Raji (cell line): ENCODE data around the gene MINDY1.
A peak's percentile ranks its signal among the peaks of the same experiment; 100 is the strongest.

ENCODE experiments used
- POLR2A ChIP-seq: IDR thresholded peaks from 2 replicates; pipeline ENCODE4 v1.6.1; 2011; ENCODE audit warnings: low read depth, low read length, control low read depth; ENCODE audit not compliant: insufficient read depth

MINDY1 gene

GRCh38 chr1:150979092-150980056, 27.3 kb downstream of the MINDY1 start:
- TF ChIP-seq POLR2A, result peak; percentile 41; the same call in 1 of the 2 replicates

GRCh38 chr1:150976879-150977694, 29.6 kb downstream of the MINDY1 start:
- TF ChIP-seq POLR2A, result peak; percentile 87

GRCh38 chr1:150976401-150976821, 30.3 kb downstream of the MINDY1 start:
- no peak for TF ChIP-seq POLR2A

GRCh38 chr1:150974580-150975478, 31.9 kb downstream of the MINDY1 start, which contains the start of gene CERS2:
TSS of gene CERS2 (minus strand) at chr1:150974835. CDS start at chr1:150969090, 5,745 bp downstream.
- peak; percentile 44 for TF ChIP-seq POLR2A

GRCh38 chr1:150973836-150974579, 32.7 kb downstream of the MINDY1 start:
- TF ChIP-seq POLR2A, result peak; percentile 49

- no peak for TF ChIP-seq POLR2A
Observed at GRCh38 chr1:150973258-150973835, 33.4 kb downstream of the MINDY1 start.

- no peak for TF ChIP-seq POLR2A
Observed at GRCh38 chr1:150972417-150972940, 34.2 kb downstream of the MINDY1 start.

- TF ChIP-seq POLR2A, result no peak
Observed at GRCh38 chr1:150971583-150972416, 34.9 kb downstream of the MINDY1 start.

GRCh38 chr1:150970808-150971582, 35.7 kb downstream of the MINDY1 start:
- no peak for TF ChIP-seq POLR2A

- TF ChIP-seq POLR2A, result no peak
Observed at GRCh38 chr1:150969626-150970025, 37.1 kb downstream of the MINDY1 start.

- TF ChIP-seq POLR2A, result no peak
Observed at GRCh38 chr1:150968491-150968890, 38.2 kb downstream of the MINDY1 start.

GRCh38 chr1:150967936-150968335, 38.8 kb downstream of the MINDY1 start:
- no peak for TF ChIP-seq POLR2A
